ENCODE measurements around the gene SLC25A30.

Gene SLC25A30

GRCh38 chr13:45411631-45412030 lies 6.5 kb downstream of the SLC25A30 start:
- TF ChIP-seq ZFX (IDR thresholded peaks at IDR 0.05; ENCODE audit: borderline replicate concordance), result no peak
- TF ChIP-seq, protein P1, sequence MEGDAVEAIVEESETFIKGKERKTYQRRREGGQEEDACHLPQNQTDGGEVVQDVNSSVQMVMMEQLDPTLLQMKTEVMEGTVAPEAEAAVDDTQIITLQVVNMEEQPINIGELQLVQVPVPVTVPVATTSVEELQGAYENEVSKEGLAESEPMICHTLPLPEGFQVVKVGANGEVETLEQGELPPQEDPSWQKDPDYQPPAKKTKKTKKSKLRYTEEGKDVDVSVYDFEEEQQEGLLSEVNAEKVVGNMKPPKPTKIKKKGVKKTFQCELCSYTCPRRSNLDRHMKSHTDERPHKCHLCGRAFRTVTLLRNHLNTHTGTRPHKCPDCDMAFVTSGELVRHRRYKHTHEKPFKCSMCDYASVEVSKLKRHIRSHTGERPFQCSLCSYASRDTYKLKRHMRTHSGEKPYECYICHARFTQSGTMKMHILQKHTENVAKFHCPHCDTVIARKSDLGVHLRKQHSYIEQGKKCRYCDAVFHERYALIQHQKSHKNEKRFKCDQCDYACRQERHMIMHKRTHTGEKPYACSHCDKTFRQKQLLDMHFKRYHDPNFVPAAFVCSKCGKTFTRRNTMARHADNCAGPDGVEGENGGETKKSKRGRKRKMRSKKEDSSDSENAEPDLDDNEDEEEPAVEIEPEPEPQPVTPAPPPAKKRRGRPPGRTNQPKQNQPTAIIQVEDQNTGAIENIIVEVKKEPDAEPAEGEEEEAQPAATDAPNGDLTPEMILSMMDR (IDR thresholded peaks at IDR 0.05), result no peak
- no peak overlapping the region for H3K27ac ChIP-seq

DNA sequence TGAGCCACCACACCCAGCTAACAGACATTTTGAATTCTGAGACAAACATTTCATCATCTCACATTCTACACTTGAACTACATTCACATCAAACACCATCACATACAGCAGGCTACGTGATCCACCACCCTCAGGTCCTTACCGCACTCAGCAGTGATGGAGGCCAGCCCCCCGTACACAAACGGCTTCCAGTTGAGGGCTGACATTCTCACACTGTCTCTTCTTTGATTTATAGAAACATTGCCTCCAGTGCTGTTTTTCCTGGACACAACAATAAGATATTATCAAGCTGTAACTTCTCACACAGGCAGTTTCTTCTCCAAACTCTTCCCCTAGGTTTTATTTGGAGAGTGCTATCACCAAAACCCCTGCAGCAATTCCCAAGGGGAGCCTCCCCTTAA lies 7.0 kb downstream of the SLC25A30 start:
- TF ChIP-seq, protein P1 (IDR thresholded peaks at IDR 0.05), result no peak
- TF ChIP-seq ZFX (IDR thresholded peaks at IDR 0.05; ENCODE audit: borderline replicate concordance), result no peak
- no peak overlapping the region for H3K27ac ChIP-seq

- H3K27ac ChIP-seq, result no peak overlapping the region
- TF ChIP-seq, protein P1 (IDR thresholded peaks at IDR 0.05), result no peak
- TF ChIP-seq ZFX (IDR thresholded peaks at IDR 0.05; ENCODE audit: borderline replicate concordance), result no peak
Measured at GRCh38 chr13:45410466-45410865, 7.7 kb downstream of the SLC25A30 start.

DNA sequence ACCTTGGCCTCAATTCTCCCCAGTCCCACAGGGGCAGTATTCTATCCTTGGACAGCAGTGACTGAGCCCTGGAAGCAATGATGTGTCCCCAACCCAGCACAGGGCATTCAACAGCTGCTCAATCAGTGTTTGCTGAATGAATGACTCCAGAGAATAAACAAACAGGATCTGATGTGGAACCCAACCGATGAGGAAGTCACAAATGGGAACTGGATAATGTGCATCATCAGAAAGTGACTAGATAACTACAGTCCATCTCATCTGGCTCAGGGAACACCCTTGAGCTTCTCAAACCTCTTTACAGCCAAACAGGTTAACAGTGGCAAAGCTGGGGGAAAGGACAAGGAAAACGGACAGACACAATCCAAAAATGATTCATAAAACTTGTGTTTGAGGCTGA lies 8.2 kb downstream of the SLC25A30 start:
- no peak overlapping the region for H3K27ac ChIP-seq
- TF ChIP-seq, protein P1 (IDR thresholded peaks at IDR 0.05), result no peak
- no peak for TF ChIP-seq ZFX (IDR thresholded peaks at IDR 0.05; ENCODE audit: borderline replicate concordance)

GRCh38 chr13:45406421-45406820 lies 11.8 kb downstream of the SLC25A30 start:
- H3K27ac ChIP-seq, result no peak overlapping the region
- TF ChIP-seq ZFX (IDR thresholded peaks at IDR 0.05; ENCODE audit: borderline replicate concordance), result no peak
- TF ChIP-seq, protein P1 (IDR thresholded peaks at IDR 0.05), result no peak

DNA sequence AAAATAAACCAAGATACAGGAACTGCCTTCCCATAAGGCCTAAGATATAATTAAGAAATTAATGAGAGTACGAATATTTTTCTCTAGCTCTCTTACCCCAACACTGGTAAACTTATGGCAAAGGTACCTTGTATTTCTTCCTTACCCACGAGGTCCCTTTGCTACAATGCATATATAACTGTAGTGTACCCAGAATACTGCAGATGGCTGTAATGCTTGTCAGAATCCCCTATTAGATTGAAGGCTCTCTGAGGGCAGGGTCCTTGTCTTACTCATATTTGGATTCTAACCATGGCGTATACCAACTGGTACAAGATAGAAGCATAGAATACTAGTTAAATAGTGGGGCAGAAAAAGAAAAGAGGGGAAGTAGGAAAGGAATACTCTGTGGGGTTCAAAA lies 15.1 kb downstream of the SLC25A30 start:
- TF ChIP-seq, protein P1 (IDR thresholded peaks at IDR 0.05), result no peak
- TF ChIP-seq ZFX (IDR thresholded peaks at IDR 0.05; ENCODE audit: borderline replicate concordance), result no peak
- H3K27ac ChIP-seq, result no peak overlapping the region

- TF ChIP-seq, protein P1 (IDR thresholded peaks at IDR 0.05), result no peak
- no peak for TF ChIP-seq ZFX (IDR thresholded peaks at IDR 0.05; ENCODE audit: borderline replicate concordance)
Measured at GRCh38 chr13:45402641-45403040, 15.5 kb downstream of the SLC25A30 start.

More at GRCh38 chr13:45402641-45403040, 15.5 kb downstream of the SLC25A30 start:
- no peak overlapping the region for H3K27ac ChIP-seq

All from 22Rv1 (cell line).